ENCODE measurements around the gene TNNT1.

GRCh38 chr19:55147545-55148251, 1.3 kb downstream of the TNNT1 start:
- TF ChIP-seq ZNF18 (tag by site-specific recombination; IDR thresholded peaks at IDR 0.05) (no peak), CTCF (tag by site-specific recombination; IDR thresholded peaks at IDR 0.05) (no peak), ZBTB26 (tag by site-specific recombination; optimal IDR thresholded peaks at IDR 0.05) (no peak), ZBTB1 (tag by site-specific recombination; IDR thresholded peaks at IDR 0.05) (no peak), KLF1 (tag by site-specific recombination; IDR thresholded peaks at IDR 0.05) (no peak), ZNF645 (tag by site-specific recombination; IDR thresholded peaks at IDR 0.05) (no peak), ZNF426 (tag by site-specific recombination; IDR thresholded peaks at IDR 0.05) (no peak), SETDB1 (IDR thresholded peaks at IDR 0.05; ENCODE audit: insufficient read length, low read length) (no peak), ZBTB48 (tag by site-specific recombination; IDR thresholded peaks at IDR 0.05) (no peak), ZNF391 (tag by site-specific recombination; IDR thresholded peaks at IDR 0.05; ENCODE audit: borderline replicate concordance, low read depth) (no peak), REST (tag by site-specific recombination; IDR thresholded peaks at IDR 0.05) (no peak), ZBTB21 (tag by site-specific recombination; IDR thresholded peaks at IDR 0.05) (no peak)
